RWPE2 (cell line): Measurements from ENCODE around the gene DSP.

Experiments used
- ATAC-seq: fragments of 200-7000 bp; cut with Tn5 transposase; 3 replicates; pipeline ENCODE4 v1.9.1; 2021; ENCODE audit warnings: low read depth
- DNase-seq: peaks from one replicate; pipeline ENCODE4 v3.0.0-alpha.2; 2020; ENCODE audit warnings: low spot score
- H3K27ac ChIP-seq: fragments of 450-650 bp; 2 replicates; pipeline ENCODE4 v1.5.1; 2017; ENCODE audit warnings: mild to moderate bottlenecking; ENCODE audit not compliant: poor library complexity, severe bottlenecking
- H3K27me3 ChIP-seq: fragments of 250-450 bp; sonication (Bioruptor Pico); 2 replicates; pipeline ENCODE4 v1.5.1; 2021; ENCODE audit warnings: mild to moderate bottlenecking, moderate library complexity; ENCODE audit not compliant: insufficient read depth, poor library complexity, severe bottlenecking
- H3K36me3 ChIP-seq: fragments of 250-450 bp; sonication (Bioruptor Pico); 2 replicates; pipeline ENCODE4 v1.5.1; 2020; ENCODE audit warnings: low read depth, mild to moderate bottlenecking, moderate library complexity
- H3K4me1 ChIP-seq: fragments of 250-450 bp; sonication (Bioruptor Pico); 2 replicates; pipeline ENCODE4 v1.5.1; 2021; ENCODE audit warnings: mild to moderate bottlenecking, moderate library complexity; ENCODE audit not compliant: insufficient read depth, poor library complexity, severe bottlenecking
- H3K4me3 ChIP-seq: fragments of 250-450 bp; sonication (Bioruptor Pico); 2 replicates; pipeline ENCODE4 v1.5.1; 2021; ENCODE audit warnings: mild to moderate bottlenecking, moderate library complexity; ENCODE audit not compliant: severe bottlenecking
- H3K9me3 ChIP-seq: fragments of 250-450 bp; sonication (Bioruptor Pico); 2 replicates; pipeline ENCODE4 v1.5.1; 2021; ENCODE audit warnings: mild to moderate bottlenecking, moderate library complexity; ENCODE audit not compliant: severe bottlenecking
- CTCF ChIP-seq: fragments of 450-650 bp; IDR thresholded peaks from one replicate; pipeline ENCODE4 v1.5.1; 2017; ENCODE audit warnings: mild to moderate bottlenecking, moderate library complexity; ENCODE audit not compliant: poor library complexity, severe bottlenecking

Gene DSP

DNA sequence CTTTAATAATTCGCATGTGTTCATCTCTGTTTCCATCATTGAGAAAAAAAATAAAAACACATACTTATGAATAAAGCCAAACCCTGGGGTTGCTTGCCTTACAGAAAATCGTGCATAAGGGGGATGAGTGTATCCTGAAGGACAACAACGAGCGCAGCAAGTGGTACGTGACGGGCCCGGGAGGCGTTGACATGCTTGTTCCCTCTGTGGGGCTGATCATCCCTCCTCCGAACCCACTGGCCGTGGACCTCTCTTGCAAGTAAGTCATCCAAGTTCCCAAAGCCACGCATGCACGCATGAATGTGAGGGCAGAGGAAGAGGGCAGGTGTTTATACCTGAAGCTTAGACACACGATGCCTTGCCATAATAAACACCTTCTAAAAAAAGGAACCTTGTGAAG, 27.6 kb downstream of the DSP start:
- ATAC-seq (no peak), DNase-seq (no peak)
- H3K9me3 ChIP-seq: no peaks in the 10 kb centered on the region
- peaks cover 100% of the 10 kb centered on the region for H3K36me3 ChIP-seq
- H3K27ac ChIP-seq: no peak overlapping the region
- H3K27me3 ChIP-seq: no peaks in the 10 kb centered on the region
- no peaks in the 10 kb centered on the region for H3K4me1 ChIP-seq
- no peak overlapping the region for H3K4me3 ChIP-seq
- no peak for TF ChIP-seq CTCF

DNA sequence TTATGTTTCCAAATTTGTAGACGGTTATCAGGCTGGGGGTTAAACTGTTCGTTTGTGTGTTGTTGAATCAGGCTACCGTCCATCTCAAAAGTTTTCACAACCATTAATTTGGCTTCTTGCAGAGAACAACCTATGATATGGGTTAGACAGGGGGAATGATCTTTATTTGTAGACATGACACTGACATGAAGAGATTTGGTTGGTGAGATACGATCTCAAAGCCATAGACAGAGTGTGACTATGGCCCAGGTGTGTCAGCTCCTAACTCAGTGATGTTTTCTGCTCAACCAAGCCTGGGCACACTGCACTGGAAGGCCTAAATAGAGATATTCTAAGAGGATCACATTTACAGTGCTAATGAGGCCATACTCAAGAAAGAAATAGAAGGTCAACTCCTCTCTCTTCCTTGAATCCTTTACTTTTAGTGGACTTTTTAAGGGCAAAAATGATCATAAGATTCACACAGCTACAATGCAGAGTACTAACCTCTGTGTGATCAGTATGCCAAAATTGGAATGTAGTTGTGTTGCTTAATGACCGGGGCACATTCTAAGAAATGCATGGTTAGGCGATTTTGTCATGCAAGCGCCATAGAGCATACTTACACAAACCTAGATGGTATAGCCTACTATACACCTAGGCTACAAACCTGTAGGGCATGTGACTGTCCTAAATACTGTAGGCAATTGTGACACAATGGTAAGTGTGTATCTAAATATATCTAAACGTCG, 30.9 kb downstream of the DSP start:
- ATAC-seq (no peak), DNase-seq (no peak)
- Histone ChIP-seq H3K36me3 (peaks cover 100% of the 10 kb centered on the region), H3K27ac (no peak overlapping the region), H3K27me3 (no peaks in the 10 kb centered on the region), H3K4me3 (no peak overlapping the region), H3K9me3 (no peaks in the 10 kb centered on the region), H3K4me1 (no peaks in the 10 kb centered on the region)
- no peak for TF ChIP-seq CTCF

- DNase-seq (no peak), ATAC-seq (no peak)
- Histone ChIP-seq H3K27me3 (no peaks in the 10 kb centered on the region), H3K27ac (no peak overlapping the region), H3K9me3 (no peaks in the 10 kb centered on the region), H3K4me3 (no peak overlapping the region), H3K36me3 (peaks cover 100% of the 10 kb centered on the region), H3K4me1 (no peaks in the 10 kb centered on the region)
- TF ChIP-seq CTCF: no peak
These were observed 33.0 kb downstream of the DSP start for GRCh38 chr6:7574500-7574899.

DNA sequence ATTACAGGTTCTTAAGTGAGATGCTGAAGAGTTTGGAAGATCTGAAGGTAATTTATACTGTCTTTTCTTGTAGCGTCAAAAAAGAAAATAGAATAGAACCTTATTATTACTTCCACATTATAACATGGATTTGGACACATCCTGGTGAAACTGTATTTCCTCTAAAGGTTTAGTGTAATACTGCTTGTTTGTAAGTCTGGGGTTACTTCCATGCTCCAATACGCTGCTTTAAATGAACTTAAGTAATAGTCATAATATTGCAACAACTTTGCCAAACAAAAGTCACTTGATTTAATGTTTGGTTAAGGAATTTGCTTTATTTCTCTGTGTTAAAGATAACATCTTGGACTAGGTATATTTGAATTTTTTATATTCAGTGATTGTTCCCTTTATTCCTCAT, 37.0 kb downstream of the DSP start:
- DNase-seq (no peak), ATAC-seq (no peak)
- Histone ChIP-seq H3K9me3 (no peaks in the 10 kb centered on the region), H3K27ac (no peak overlapping the region), H3K36me3 (peaks cover 99% of the 10 kb centered on the region), H3K4me1 (no peaks in the 10 kb centered on the region), H3K27me3 (no peaks in the 10 kb centered on the region), H3K4me3 (no peak overlapping the region)
- no peak for TF ChIP-seq CTCF

- no peak for TF ChIP-seq CTCF
- Histone ChIP-seq H3K9me3 (no peaks in the 10 kb centered on the region), H3K4me1 (no peaks in the 10 kb centered on the region), H3K27me3 (no peaks in the 10 kb centered on the region), H3K27ac (no peak overlapping the region), H3K36me3 (peaks cover 99% of the 10 kb centered on the region), H3K4me3 (no peak overlapping the region)
- ATAC-seq (no peak), DNase-seq (no peak)
These were observed 37.5 kb downstream of the DSP start for GRCh38 chr6:7578931-7579330.
